Astrocyte (in vitro differentiated cells and primary cell): Measurements from ENCODE around the gene SLC23A3.

ENCODE experiments used
- EZH2 ChIP-seq: IDR thresholded peaks from 2 replicates; pipeline ENCODE4 v1.6.1; 2012; ENCODE audit warnings: mild to moderate bottlenecking, low read length, inconsistent platforms; ENCODE audit not compliant: insufficient read depth
- TF ChIP-seq, protein P1 (sequence below): IDR thresholded peaks from 2 replicates; pipeline ENCODE4 v1.5.1; 2011; ENCODE audit warnings: low read depth, mild to moderate bottlenecking, inconsistent platforms, low read length, moderate library complexity; ENCODE audit not compliant: insufficient read depth

DNA sequence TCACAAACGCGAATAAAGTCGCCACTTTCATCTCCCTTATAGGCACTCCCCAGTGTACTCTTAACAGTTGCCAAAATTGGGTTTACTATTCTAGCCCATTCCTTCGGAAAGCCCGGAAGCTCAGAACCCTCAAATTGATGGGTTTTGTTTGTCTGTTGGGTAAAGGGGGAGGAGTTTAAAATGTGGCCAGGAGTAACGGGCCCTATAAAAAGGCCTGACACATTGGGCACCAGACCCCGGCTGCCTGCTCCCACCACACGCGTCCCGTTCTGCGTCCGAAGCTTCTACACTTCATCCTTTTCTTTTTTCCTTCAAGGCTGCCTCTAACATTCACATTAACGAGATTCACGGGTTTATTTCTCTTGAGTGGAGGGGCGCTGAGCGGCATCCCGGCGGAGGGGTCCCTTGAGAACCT is 10.1 kb downstream of the SLC23A3 start:
- TF ChIP-seq, protein P1, sequence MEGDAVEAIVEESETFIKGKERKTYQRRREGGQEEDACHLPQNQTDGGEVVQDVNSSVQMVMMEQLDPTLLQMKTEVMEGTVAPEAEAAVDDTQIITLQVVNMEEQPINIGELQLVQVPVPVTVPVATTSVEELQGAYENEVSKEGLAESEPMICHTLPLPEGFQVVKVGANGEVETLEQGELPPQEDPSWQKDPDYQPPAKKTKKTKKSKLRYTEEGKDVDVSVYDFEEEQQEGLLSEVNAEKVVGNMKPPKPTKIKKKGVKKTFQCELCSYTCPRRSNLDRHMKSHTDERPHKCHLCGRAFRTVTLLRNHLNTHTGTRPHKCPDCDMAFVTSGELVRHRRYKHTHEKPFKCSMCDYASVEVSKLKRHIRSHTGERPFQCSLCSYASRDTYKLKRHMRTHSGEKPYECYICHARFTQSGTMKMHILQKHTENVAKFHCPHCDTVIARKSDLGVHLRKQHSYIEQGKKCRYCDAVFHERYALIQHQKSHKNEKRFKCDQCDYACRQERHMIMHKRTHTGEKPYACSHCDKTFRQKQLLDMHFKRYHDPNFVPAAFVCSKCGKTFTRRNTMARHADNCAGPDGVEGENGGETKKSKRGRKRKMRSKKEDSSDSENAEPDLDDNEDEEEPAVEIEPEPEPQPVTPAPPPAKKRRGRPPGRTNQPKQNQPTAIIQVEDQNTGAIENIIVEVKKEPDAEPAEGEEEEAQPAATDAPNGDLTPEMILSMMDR, result no peak
- no peak for TF ChIP-seq EZH2
